HG02884 (cell line): ENCODE results near the gene DCAF5.
"Not testable (repeated sequence)": the region's sequence is repeated elsewhere in the genome, so short reads cannot be mapped to it uniquely, and the experiment has no call there.

Experiments used
- ATAC-seq: cut with Tn5 transposase; IDR thresholded peaks from one replicate; pipeline ENCODE4 v1.9.1; 2021; ENCODE audit warnings: mild to moderate bottlenecking, moderate library complexity; ENCODE audit not compliant: unreplicated experiment

DCAF5 gene, protein sequence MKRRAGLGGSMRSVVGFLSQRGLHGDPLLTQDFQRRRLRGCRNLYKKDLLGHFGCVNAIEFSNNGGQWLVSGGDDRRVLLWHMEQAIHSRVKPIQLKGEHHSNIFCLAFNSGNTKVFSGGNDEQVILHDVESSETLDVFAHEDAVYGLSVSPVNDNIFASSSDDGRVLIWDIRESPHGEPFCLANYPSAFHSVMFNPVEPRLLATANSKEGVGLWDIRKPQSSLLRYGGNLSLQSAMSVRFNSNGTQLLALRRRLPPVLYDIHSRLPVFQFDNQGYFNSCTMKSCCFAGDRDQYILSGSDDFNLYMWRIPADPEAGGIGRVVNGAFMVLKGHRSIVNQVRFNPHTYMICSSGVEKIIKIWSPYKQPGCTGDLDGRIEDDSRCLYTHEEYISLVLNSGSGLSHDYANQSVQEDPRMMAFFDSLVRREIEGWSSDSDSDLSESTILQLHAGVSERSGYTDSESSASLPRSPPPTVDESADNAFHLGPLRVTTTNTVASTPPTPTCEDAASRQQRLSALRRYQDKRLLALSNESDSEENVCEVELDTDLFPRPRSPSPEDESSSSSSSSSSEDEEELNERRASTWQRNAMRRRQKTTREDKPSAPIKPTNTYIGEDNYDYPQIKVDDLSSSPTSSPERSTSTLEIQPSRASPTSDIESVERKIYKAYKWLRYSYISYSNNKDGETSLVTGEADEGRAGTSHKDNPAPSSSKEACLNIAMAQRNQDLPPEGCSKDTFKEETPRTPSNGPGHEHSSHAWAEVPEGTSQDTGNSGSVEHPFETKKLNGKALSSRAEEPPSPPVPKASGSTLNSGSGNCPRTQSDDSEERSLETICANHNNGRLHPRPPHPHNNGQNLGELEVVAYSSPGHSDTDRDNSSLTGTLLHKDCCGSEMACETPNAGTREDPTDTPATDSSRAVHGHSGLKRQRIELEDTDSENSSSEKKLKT

DNA sequence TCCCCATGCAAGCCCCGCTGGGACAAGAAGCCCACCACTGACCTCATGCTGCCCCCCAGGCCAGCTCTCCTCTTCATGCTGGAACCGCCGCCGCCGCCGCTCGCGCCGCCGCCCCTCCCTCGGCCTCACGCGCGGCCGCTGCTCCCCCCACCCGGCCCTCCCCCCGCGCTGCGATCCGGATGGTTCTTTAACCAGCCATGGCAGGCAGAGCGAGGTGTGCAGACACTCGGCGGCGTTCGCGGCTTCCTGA is at the start of gene DCAF5:
DCAF5 (minus strand) TSS at position 218 of the 250 bp plus-strand sequence; CDS start at position 77, 141 bp downstream.
- ATAC-seq = no peak

DNA sequence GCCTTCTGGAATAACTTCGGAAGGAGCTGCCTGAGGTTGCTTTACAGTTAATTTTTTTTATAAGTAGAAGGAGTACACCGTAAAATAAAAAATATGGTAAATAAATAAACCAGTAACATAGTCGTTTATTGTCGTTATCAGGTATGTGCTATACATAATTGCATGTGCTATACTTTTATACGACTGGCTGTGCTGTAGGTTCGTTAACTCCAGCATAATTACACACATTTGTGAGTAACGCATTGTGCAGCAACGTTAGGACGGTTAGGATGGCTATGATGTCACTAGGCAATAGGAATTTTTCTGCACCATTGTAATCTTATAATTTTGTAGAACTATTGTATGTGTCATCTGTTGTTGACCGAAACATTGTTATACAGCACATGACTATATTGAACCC is 46.9 kb upstream of the DCAF5 start:
- ATAC-seq = no peak

DNA sequence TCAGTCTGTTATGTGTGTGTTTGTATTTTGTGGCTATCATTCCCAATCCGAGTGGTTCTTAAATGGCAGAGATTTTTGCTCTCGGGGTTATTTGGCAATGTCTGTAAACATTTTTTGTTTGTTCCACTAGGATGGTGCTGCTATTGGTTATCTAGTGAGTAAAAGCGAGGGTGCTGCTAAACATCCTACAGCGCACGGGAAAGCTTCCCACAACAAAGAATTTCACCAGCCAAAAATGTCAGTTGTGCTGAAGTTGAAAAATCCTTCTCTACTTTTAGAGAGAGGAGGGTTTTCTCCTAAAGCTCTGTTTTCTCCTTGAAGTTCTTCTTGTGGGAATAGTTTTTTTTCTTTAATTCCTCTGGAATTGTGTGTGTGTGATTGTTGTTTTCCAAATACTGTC is 40.8 kb upstream of the DCAF5 start:
- no peak for ATAC-seq

DNA sequence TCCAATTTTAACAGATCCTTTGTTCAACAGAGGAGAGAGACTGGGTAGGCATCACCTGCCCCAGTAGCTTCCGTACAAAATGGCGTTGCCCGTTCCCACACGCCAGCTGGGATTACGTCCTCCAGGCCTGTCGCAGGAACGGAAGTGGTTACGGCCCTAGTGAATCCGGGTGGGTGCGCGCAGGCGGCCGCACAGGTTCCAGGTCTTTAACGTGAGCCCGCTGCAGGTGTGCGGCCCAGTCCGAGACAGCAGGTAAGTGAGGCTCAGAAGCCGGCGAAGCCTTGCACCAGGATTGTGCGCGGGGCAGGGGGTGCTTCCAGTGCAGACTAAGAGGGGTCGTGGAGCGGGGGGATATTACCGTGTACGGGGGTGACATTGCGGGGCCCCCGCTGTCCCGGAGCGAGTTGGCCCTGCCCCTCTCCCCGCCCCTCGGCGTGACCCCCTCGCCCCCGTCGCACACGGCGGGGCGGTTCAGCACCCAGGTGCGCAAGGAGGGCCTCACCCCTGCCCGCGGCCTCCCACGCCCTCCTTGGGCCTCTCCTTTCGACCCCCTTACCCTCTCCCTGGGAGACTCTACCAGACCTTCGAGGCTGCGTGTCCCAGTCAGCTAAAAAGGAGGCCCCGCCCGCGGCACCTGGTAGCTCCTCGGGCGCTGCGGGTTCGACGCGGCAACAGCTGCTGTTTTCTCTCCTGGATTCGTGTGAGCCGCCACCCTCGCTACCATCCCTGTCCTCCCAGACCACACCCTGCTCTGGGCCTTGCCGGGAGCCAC is 38.6 kb upstream of the DCAF5 start, which contains the start of gene EXD2:
EXD2 (plus strand) TSS at position 159 of the 772 bp plus-strand sequence. CDS start 17,973 bp downstream, outside the sequence.
- ATAC-seq = peak; percentile 79

DNA sequence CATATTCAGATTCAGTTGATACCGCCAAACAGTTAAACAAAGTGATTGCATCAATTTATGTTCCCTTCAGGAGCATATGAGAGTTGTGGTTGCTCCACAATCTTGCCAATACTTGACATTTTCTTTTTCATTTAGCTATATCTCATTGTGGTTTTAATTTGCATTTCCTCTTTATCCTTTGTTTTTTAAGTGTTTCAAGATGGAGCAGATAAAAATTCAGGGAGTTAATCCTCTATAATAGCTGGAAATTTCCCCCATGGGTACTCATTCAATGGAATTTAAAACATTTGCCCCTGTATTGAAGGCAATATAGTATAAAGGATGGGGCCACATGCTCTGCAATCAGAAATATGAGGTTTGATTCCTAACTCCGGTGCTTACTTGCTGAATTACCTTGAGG is 37.3 kb upstream of the DCAF5 start:
- no peak for ATAC-seq

DNA sequence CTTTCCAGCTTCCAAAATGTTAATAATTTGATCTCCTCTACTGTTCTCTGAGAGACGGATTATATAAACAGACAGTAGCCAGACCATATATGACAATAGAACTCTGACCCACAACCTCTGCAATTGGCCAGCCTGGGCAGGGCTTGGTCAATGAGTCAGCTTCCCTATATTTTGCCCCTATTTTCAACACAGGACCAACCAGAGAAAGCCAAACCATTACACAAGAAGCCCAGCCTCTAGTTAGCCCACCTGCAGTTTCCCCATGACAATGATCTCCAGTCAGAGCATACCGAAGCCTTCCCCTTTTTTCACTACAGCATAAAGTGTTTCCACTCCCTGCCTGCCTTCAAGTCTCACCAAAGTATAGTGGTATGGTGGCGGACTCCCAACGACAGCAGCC is 30.8 kb upstream of the DCAF5 start:
- no peak for ATAC-seq

DNA sequence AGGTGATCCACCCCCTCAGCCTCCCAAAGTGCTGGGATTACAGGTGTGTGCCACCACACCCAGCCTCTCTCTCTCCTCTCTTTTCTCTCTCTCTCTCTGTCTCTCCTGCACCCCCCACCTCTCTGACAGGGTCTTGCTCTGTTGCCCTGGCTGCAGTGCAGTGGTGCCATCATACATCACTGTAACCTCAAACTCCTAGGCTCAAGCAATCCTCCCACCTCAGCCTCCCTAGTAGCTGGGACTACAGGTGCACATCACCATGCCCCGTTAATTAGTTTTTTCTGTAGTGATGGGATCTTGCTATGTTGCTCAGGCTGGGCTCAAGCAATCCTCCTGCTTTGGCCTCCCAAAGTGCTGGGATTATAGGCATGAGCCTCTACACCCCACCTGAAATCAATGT is 29.7 kb upstream of the DCAF5 start:
- ATAC-seq = not testable (repeated sequence)

DNA sequence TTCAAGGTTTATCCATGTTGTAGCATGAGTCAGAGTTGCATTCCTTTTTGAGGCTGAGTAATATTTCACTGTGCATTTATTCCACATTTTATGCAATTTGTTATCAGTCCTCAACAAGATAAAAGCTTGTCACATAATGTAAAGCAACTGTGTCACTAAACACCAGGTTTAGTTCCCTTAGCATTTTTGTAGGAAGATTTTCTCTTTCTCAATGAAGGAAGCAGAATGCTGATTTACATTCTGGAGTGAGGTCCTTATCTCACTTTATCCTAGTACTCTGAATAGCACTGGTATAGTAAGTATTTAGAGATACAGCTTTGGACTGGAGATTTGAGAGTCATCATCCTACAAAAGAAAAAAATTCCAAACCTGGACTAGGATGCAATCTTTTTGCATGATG is 28.6 kb upstream of the DCAF5 start:
- ATAC-seq = no peak

DNA sequence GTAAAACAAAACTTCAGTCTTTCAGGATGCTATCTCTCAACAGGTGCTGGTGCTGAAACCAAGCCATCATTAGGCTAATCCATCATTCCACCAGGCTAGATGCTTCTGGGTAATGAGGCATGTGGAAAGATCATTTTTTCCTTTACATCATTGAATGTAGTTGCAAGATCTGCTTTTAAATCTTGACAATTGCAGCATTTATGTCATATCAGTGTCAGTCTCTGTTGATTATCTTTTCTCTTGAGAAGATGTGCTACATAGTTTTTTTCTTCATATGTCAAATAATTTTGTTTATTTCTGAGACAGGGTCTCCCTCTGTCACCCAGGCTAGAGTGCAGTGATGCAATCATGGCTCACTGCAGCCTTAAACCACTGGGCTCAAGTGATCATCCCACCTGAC is 22.2 kb upstream of the DCAF5 start:
- no peak for ATAC-seq

DNA sequence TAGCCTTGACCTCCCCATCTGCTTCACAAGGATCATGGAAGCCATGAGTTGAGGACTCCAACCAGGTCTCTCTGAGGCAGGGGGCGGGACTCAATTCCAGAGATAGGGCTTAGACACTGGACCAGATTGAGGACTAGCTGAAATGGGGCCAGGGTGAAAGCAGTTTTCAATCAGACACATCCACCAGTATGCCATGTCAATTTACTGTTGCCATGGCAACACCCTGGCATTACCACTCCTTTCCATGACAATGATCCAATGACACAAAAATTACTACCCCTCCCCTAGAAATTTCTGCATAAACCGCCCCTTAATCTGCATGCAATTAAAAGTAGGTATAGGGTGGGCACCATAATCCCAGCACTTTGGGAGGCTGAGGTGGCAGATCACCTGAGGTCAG is 18.6 kb upstream of the DCAF5 start:
- no peak for ATAC-seq

DNA sequence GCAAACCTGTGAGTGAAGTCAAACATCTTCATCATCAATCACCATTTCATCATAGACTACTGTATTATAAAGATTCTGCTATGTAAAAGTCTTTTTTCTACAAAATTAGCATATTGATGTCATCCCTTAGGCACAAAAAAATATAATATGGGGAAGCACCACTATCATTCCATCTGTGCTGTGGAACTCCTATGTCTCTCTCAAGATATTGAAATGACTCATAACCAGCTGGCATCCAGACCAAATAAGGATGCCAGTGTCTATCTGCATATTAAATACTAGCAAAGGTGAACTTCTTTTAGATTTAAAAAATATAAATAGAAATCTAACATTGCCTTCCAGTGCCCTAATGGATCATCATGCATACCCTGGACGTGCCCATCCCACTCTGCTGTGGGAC is 17.9 kb upstream of the DCAF5 start:
- no peak for ATAC-seq

DNA sequence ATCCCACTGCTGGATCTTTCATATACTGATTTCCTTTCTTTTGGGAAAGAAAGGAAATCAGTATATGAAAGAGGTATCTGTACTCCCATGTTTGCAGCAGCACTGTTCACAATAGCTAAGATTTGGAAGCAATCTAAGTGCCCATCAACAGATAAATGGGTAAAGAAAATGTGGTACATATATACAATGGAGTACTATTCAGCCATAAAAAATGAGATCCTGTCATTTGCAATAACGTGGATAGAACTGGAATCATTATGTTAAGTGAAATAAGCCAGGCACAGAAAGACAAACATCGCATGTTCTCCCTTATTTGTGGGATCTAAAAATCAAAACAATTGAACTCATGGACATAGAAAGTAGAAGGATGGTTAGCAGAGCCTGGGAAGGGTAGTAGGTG is 12.9 kb upstream of the DCAF5 start:
- ATAC-seq = not testable (repeated sequence)

DNA sequence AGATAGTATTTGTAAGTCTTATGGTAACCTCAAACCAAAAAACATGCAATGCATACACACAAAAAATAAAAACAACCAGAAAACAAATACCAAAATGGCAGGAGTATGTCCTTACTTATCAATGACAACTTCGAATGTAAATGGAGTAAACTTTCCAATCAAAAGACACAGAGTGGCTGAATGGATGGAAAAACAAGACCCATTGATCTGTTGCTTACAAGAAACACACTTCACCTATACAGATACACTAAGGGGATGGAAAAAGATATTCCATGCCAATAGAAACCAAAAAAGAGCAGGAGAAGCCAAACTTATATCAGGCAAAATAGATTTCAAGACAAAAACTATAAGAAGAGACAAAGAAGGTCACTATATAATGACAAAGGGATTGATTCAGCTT is 8.7 kb upstream of the DCAF5 start:
- no peak for ATAC-seq

DNA sequence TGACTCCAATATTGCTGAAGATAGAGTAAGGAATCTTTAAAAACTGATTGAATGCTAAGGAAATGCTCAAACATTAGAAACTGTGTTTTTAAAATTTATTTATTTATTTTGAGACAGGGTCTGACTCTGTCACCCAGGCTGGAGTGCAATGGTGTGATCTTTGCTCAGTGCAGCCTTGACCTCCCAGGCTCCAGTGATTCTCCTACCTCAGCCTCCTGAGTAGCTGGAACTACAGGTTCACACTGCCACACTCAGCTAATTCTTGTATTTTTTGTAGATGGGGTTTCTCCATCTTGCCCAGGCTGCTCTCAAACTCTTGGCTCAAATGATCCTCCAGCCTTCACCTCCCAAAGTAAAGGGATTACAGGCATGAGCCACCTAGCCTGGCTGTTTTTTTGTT is 3.3 kb upstream of the DCAF5 start:
- no peak for ATAC-seq

DNA sequence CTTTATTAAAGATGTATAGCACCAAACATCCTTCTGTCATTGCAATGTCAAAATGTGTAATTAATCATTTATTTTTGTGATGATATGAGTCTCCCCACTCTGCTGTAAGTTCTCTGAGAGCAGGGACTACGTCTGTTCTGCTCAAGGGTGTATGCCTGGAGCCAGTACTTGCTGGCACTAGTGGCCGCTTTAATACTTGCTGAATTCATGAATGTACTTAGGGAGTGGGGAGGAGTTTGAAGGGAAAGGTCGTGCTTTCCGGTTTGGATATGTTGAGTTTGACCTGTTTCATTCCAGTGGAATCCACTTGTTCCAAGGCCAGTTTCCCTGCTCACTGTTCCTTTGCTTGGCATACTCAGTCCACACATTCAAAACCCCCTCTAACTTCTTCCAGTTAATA is 1.9 kb upstream of the DCAF5 start:
- ATAC-seq = no peak

DNA sequence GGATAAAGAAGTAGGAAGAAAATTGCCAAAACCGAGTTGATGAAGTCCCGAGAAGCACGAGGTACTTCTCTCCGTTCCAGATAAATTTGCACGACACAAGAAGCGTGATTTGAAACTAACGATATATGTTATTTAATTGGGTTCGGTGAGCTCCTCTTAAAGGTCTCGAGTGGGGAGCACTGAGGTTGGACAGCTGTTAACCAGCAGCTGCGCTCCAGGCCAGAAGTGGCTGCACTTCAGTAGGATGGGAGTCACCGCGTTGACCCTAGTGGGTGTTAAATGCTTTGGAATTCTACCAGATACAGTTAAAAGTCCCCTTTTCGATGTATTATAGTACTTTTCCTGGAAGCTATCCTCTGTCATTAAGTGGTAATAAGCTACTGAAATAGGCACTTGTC is 953 bp upstream of the DCAF5 start:
- ATAC-seq = no peak

DNA sequence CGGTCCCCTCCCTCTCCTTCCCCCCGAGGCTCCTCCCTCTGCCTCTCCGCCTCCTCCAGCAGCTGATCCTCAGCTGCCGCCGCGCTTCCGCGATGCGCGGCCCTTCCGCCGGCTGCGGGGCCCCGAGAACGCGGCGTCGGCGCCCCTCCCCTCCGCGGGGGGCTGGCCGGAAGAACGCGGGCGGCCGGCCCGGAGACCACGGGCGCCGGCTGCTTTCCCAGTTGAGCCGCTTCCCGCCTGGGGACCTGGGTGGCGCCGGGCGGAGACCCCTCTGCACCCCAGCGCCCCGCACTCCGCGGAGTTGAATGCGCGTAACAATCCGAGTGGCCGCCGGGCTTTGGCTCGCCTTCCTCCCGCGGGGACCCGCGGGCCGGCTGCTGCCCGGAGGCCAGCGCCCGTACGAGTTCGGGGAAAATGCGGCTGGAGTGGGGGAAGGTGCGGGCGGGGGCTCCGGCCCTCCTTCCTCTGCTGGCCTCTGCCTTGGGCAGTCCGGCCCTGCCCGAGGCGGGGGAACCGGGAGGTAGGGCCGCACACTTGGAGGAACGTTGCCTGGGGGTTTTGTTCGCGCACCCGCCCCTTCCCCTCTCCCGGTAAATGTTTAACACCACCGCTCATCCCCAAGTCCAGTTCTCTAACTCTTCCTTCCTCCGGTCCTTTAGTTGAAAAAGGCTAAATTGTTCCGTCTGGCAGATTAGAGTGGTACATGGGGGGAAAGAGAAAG is 393 bp upstream of the DCAF5 start:
- ATAC-seq = peak; percentile 76

DNA sequence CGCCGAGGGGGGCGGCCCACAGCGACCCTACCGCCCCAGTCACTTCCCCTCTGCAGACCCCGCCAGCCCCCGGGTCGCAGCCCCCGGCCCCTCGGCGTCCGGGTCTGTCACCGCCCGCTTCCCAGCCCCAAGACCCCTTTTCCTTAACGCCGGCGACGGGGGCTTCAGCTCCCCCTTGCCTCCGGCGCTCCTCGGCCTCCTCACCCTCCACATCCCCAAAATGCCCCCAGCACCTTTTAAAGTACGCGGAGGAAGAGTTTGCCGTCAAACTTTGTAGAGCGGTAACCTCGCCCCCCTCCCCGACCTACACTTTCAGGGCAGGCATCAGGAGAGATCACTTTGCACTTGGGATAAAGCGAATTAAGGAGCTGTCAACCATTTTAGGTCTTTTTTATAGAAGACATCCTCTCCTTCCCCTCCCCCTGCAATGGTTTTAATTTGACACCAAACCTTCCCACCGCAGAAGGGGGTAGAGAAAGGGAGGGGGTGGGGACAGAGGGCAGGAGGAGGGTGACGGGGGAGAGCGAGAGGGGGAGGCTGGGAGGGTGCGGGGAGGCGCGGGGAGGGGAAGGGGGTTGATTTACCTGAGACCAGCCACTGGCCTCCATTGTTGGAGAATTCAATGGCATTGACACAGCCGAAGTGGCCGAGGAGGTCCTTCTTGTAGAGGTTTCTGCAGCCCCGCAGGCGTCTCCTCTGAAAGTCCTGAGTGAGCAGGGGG is 578 bp downstream of the DCAF5 start:
- no peak for ATAC-seq

DNA sequence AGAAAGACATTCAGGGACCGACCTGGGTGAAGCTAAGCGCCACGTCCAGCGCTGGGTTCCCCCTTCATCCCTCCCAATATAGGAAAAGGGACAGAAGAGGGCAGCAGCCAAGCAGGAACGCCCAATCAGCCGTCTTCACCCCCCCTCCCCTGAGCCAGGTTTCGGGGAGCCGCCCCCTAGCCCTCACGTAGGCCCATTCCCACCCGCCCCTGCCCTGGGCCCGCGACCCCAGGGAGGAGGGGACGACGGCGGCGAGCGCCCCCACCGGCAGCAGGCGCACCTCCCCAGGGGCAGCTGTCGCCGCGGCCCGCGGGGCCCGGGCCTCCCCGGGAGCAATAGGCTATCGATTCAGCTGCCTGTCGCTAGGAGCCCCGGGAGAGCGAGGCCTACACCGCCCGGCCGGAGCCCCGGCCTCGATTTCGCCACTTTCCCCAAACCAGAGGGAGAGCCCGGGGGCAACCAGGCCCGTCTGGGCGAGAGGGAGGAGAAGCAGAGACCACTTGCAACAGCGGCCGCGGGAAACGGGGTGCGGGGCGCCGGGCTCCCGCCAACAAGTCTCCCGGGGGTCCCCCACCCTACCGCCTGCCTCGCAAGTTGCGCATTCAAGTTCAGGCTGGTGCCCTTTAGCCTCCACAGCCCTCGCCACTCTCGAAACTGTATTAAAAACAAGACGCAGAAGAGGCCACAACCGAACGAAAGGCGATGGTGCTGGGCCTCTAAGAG is 1.3 kb downstream of the DCAF5 start:
- ATAC-seq = peak; percentile 33
